Measurements from ENCODE around the gene ATP6V0B. TPM values are rescaled to one million over a fixed set of nuclear protein-coding genes. Genes with fewer than 3 reads are reported as not detected.

The ATP6V0B gene
- polyA plus RNA-seq, 1 donor from 2014 or later = 580 TPM

DNA sequence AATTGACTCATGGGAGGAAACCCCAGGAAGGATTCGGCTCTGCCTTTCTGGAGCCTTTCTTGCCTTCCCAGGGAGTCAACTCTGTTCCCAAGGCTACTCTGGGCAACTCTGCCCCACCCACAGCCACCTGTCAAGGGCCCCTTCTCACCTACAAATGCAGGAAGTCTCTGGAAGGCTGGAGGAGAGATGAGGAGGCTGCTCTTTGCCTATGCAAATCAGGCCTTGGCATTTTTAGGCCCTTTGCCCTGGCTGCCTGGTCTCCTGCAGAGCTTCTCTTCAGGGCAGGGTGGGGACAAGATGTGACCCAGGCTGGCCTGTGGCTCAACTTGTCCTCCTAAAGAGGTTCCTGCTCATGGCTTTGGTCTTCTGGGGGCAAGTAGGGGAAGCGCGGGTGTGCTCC lies 51.1 kb downstream of the ATP6V0B start:
- Histone ChIP-seq H3K27ac (ENCODE audit: low read length) (no peak overlapping the region), H3K9me2 (ENCODE audit: insufficient read depth, low read length) (no peaks in the 10 kb centered on the region), H3K27me3 (ENCODE audit: insufficient read depth, low read depth, low read length) (no peaks in the 10 kb centered on the region), H3F3A (ENCODE audit: insufficient read depth, low read length, poor library complexity, severe bottlenecking) (no peaks in the 10 kb centered on the region), H3K4me3 (ENCODE audit: low read length) (no peak overlapping the region), H3K9ac (ENCODE audit: low read length) (no peak overlapping the region), H3K79me2 (replicated peaks; ENCODE audit: insufficient read depth, low read length) (no peaks in the 10 kb centered on the region), H3K36me3 (ENCODE audit: insufficient read depth, low read length) (no peaks in the 10 kb centered on the region), H3K4me2 (ENCODE audit: low read length) (no peak overlapping the region), H3K9me3 (ENCODE audit: low read length) (no peaks in the 10 kb centered on the region), H4K20me1 (ENCODE audit: insufficient read depth) (no peaks in the 10 kb centered on the region), H2AFZ (ENCODE audit: low read depth, low read length) (no peak overlapping the region)
- TF ChIP-seq TAF1 (IDR thresholded peaks at IDR 0.05; ENCODE audit: low read depth) (no peak), MXI1 (conservative IDR thresholded peaks at IDR 0.05; ENCODE audit: poor library complexity, severe bottlenecking) (no peak), SMC3 (conservative IDR thresholded peaks at IDR 0.05; ENCODE audit: poor library complexity) (no peak), RAD21 (conservative IDR thresholded peaks at IDR 0.05) (no peak), POLR2AphosphoS5 (IDR thresholded peaks at IDR 0.05) (no peak), EP300 (conservative IDR thresholded peaks at IDR 0.05; ENCODE audit: poor library complexity, severe bottlenecking) (no peak), EZH2 (IDR thresholded peaks at IDR 0.05; ENCODE audit: borderline replicate concordance, insufficient read depth, low read length, poor library complexity, severe bottlenecking) (no peak)
- TF ChIP-seq, protein P1, sequence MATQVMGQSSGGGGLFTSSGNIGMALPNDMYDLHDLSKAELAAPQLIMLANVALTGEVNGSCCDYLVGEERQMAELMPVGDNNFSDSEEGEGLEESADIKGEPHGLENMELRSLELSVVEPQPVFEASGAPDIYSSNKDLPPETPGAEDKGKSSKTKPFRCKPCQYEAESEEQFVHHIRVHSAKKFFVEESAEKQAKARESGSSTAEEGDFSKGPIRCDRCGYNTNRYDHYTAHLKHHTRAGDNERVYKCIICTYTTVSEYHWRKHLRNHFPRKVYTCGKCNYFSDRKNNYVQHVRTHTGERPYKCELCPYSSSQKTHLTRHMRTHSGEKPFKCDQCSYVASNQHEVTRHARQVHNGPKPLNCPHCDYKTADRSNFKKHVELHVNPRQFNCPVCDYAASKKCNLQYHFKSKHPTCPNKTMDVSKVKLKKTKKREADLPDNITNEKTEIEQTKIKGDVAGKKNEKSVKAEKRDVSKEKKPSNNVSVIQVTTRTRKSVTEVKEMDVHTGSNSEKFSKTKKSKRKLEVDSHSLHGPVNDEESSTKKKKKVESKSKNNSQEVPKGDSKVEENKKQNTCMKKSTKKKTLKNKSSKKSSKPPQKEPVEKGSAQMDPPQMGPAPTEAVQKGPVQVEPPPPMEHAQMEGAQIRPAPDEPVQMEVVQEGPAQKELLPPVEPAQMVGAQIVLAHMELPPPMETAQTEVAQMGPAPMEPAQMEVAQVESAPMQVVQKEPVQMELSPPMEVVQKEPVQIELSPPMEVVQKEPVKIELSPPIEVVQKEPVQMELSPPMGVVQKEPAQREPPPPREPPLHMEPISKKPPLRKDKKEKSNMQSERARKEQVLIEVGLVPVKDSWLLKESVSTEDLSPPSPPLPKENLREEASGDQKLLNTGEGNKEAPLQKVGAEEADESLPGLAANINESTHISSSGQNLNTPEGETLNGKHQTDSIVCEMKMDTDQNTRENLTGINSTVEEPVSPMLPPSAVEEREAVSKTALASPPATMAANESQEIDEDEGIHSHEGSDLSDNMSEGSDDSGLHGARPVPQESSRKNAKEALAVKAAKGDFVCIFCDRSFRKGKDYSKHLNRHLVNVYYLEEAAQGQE (IDR thresholded peaks at IDR 0.05; ENCODE audit: borderline replicate concordance) = no peak
- TF ChIP-seq, protein P2, sequence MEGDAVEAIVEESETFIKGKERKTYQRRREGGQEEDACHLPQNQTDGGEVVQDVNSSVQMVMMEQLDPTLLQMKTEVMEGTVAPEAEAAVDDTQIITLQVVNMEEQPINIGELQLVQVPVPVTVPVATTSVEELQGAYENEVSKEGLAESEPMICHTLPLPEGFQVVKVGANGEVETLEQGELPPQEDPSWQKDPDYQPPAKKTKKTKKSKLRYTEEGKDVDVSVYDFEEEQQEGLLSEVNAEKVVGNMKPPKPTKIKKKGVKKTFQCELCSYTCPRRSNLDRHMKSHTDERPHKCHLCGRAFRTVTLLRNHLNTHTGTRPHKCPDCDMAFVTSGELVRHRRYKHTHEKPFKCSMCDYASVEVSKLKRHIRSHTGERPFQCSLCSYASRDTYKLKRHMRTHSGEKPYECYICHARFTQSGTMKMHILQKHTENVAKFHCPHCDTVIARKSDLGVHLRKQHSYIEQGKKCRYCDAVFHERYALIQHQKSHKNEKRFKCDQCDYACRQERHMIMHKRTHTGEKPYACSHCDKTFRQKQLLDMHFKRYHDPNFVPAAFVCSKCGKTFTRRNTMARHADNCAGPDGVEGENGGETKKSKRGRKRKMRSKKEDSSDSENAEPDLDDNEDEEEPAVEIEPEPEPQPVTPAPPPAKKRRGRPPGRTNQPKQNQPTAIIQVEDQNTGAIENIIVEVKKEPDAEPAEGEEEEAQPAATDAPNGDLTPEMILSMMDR (IDR thresholded peaks at IDR 0.05; ENCODE audit: poor library complexity, severe bottlenecking) = no peak

DNA sequence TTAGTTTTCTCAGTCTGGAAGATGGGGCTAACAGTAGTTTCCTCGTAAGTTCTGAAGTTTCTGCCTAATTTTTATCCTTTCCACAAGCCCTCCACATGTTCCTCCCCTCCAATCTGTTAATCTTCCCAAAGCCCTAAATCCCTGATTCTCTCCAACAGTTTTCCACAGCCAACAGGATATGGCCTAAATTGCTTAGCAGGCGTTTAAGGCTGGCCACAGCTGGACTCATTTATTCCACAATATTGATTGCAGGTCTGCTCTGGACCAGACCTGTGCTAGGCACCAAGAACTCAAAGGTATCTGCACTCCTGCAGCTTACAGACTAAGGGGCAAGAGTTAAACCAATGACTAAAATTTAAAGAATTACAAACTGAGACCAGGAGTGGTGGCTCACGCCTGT lies 52.6 kb downstream of the ATP6V0B start:
- no peak for TF ChIP-seq SMC3 (conservative IDR thresholded peaks at IDR 0.05; ENCODE audit: poor library complexity)
- TF ChIP-seq POLR2AphosphoS5 (IDR thresholded peaks at IDR 0.05) = no peak
- TF ChIP-seq EP300 (conservative IDR thresholded peaks at IDR 0.05; ENCODE audit: poor library complexity, severe bottlenecking) = no peak
- TF ChIP-seq, protein P1 (IDR thresholded peaks at IDR 0.05; ENCODE audit: borderline replicate concordance) = no peak
- TF ChIP-seq MXI1 (conservative IDR thresholded peaks at IDR 0.05; ENCODE audit: poor library complexity, severe bottlenecking) = no peak
- no peak for TF ChIP-seq TAF1 (IDR thresholded peaks at IDR 0.05; ENCODE audit: low read depth)
- no peak for TF ChIP-seq EZH2 (IDR thresholded peaks at IDR 0.05; ENCODE audit: borderline replicate concordance, insufficient read depth, low read length, poor library complexity, severe bottlenecking)
- TF ChIP-seq, protein P2 (IDR thresholded peaks at IDR 0.05; ENCODE audit: poor library complexity, severe bottlenecking) = no peak
- no peaks in the 10 kb centered on the region for H3K79me2 ChIP-seq (replicated peaks; ENCODE audit: insufficient read depth, low read length)
- H3K4me3 ChIP-seq (ENCODE audit: low read length) = no peak overlapping the region
- no peaks in the 10 kb centered on the region for H3K36me3 ChIP-seq (ENCODE audit: insufficient read depth, low read length)
- H3K27ac ChIP-seq (ENCODE audit: low read length) = no peak overlapping the region
- no peaks in the 10 kb centered on the region for H3F3A ChIP-seq (ENCODE audit: insufficient read depth, low read length, poor library complexity, severe bottlenecking)
- no peaks in the 10 kb centered on the region for H3K9me2 ChIP-seq (ENCODE audit: insufficient read depth, low read length)
- no peaks in the 10 kb centered on the region for H3K27me3 ChIP-seq (ENCODE audit: insufficient read depth, low read depth, low read length)
- no peaks in the 10 kb centered on the region for H3K9me3 ChIP-seq (ENCODE audit: low read length)
- H4K20me1 ChIP-seq (ENCODE audit: insufficient read depth) = no peaks in the 10 kb centered on the region
- no peak overlapping the region for H3K9ac ChIP-seq (ENCODE audit: low read length)
- H3K4me2 ChIP-seq (ENCODE audit: low read length) = no peak overlapping the region
- H2AFZ ChIP-seq (ENCODE audit: low read depth, low read length) = no peak overlapping the region

Measured in neural cell (in vitro differentiated cells).